Glomerular endothelial cell (primary cell): ENCODE results near the gene LILRB2. TPM values are rescaled to one million over a fixed set of nuclear protein-coding genes. Genes with fewer than 3 reads are reported as not detected.
A peak's percentile ranks its signal among the peaks of the same experiment; 100 is the strongest.
"Not testable (repeated sequence)": the region's sequence is repeated elsewhere in the genome, so short reads cannot be mapped to it uniquely, and the experiment has no call there.

Experiments used
- DNase-seq: peaks from one replicate; pipeline ENCODE4 v3.0.0-alpha.2; 2011; ENCODE audit warnings: low read depth, low spot score; ENCODE audit errors: extremely low read depth
- total RNA-seq: library from RNA; depleted of rRNA; stranded (reverse); fragments of >200 nt; gene quantifications from 2 replicates; pipeline ENCODE4 v1.2.3, GENCODE V29; 2015

Gene LILRB2
- total RNA-seq, result not detected in 2 replicates

- no peak for DNase-seq
Measured at GRCh38 chr19:54281007-54281728, at the start of gene LILRB2. Gene LILRB2, minus strand, starts transcription at chr19:54281110. Its CDS starts 614 bp downstream, at chr19:54280496.

GRCh38 chr19:54329476-54330165, 48.7 kb upstream of the LILRB2 start:
- DNase-seq, result no peak

- DNase-seq, result not testable (repeated sequence)
Measured at GRCh38 chr19:54328781-54329180, 47.9 kb upstream of the LILRB2 start.

GRCh38 chr19:54325631-54326030, 44.7 kb upstream of the LILRB2 start:
- DNase-seq, result no peak

GRCh38 chr19:54325194-54325621, 44.3 kb upstream of the LILRB2 start:
- DNase-seq, result peak; percentile 25

- no peak for DNase-seq
Measured at GRCh38 chr19:54324071-54324470, 43.2 kb upstream of the LILRB2 start.

- not testable (repeated sequence) for DNase-seq
Measured at GRCh38 chr19:54322934-54323333, 42.0 kb upstream of the LILRB2 start.

GRCh38 chr19:54322295-54322694, 41.4 kb upstream of the LILRB2 start:
- not testable (repeated sequence) for DNase-seq

- DNase-seq, result no peak
Measured at GRCh38 chr19:54319892-54320670, 39.2 kb upstream of the LILRB2 start.

GRCh38 chr19:54319049-54319448, 38.1 kb upstream of the LILRB2 start:
- DNase-seq, result no peak

GRCh38 chr19:54317965-54318240, 37.0 kb upstream of the LILRB2 start:
- no peak for DNase-seq

- no peak for DNase-seq
Measured at GRCh38 chr19:54317108-54317964, 36.4 kb upstream of the LILRB2 start.

GRCh38 chr19:54316746-54317107, 35.8 kb upstream of the LILRB2 start:
- no peak for DNase-seq

GRCh38 chr19:54315956-54316355, 35.0 kb upstream of the LILRB2 start:
- DNase-seq, result no peak

- no peak for DNase-seq
Measured at GRCh38 chr19:54312436-54313377, 31.8 kb upstream of the LILRB2 start, which contains the start of gene LILRA5. Gene LILRA5, minus strand, starts transcription at chr19:54313166. Its CDS starts 147 bp downstream, at chr19:54313019.

GRCh38 chr19:54312011-54312410, 31.1 kb upstream of the LILRB2 start:
- DNase-seq, result no peak

- DNase-seq, result no peak
Measured at GRCh38 chr19:54311486-54311885, 30.6 kb upstream of the LILRB2 start.

- DNase-seq, result no peak
Measured at GRCh38 chr19:54310543-54310942, 29.6 kb upstream of the LILRB2 start.

- no peak for DNase-seq
Measured at GRCh38 chr19:54309811-54310210, 28.9 kb upstream of the LILRB2 start.
